HG03342 (cell line): ENCODE results near the gene PRM2.

ENCODE experiments used
- ATAC-seq: cut with Tn5 transposase; IDR thresholded peaks from one replicate; pipeline ENCODE4 v1.9.1; 2021; ENCODE audit warnings: mild to moderate bottlenecking, moderate library complexity; ENCODE audit not compliant: unreplicated experiment

The PRM2 gene

GRCh38 chr16:11250786-11251524, 25.3 kb downstream of the PRM2 start:
- ATAC-seq: no peak

DNA sequence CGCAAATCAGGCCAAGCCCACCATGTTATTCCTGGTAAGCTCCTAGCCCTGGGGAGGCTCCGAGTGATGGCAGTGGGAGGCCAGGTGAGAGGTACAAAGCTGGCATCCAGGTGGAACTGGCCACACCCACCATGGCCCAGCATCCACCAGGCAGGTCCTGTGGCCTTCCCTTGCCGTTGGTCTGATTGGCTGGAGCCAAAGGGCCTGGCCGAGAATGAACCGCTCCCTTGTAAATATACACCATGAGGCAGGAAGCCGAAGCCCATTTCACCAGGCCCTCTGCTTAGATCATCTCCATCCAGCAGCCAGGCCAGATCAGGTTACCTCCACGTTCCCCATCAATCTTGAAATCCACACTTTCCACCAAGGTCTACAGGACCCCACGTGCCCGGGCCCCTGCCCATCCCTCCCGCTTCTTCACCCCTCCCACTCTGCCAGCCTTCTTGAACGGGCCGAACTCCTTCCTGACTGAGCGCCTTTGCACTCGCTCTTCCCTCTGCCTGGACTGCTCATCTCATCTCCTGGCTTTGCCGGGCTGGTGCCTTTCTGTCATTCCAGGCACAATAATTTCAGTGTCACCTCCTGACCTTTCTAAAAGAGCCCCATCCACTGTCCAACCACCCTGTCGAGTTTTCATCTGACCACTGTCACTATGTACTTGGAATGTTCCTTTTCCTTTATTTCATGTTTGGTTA, 26.0 kb downstream of the PRM2 start:
- no peak for ATAC-seq

- ATAC-seq: no peak
These were observed 26.8 kb downstream of the PRM2 start for GRCh38 chr16:11249233-11250061.

DNA sequence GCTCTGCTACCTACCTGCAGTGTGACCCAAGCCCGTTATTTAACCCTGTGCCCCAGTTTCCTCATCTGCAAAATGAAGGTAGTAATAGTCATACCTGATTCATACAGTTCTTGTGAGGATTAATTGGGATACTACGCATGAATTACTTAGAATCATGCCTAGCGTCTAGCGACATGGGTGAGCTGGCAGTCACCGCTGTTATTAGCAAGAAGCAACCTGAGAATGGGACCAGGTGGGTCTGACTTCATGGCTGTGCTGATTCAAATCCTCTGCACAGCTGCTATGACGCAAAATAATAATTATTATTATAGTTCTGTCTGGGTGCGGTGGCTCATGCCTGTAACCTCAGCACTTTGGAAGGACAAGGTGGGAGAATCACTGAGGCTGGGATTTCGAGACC, 28.1 kb downstream of the PRM2 start:
- ATAC-seq: no peak

DNA sequence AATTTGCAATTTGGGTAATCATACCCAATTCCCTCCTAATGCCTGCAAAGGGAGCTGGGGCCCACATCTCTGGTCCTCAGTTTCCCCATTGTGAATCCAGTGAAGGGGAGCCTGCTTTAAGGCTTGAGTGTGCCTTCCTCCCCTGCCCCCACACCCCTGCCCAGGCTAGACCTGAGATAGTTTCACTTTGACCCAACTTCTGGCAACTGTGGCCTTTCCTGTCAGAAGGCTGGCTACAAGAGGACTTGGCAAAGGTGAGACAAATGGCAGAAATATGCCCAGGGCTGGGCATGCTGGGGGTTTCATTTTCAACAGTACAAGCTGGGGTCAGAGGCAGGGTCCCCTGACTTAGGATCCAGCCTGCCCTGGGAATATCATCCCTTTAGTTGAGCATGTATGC, 30.3 kb downstream of the PRM2 start:
- no peak for ATAC-seq

DNA sequence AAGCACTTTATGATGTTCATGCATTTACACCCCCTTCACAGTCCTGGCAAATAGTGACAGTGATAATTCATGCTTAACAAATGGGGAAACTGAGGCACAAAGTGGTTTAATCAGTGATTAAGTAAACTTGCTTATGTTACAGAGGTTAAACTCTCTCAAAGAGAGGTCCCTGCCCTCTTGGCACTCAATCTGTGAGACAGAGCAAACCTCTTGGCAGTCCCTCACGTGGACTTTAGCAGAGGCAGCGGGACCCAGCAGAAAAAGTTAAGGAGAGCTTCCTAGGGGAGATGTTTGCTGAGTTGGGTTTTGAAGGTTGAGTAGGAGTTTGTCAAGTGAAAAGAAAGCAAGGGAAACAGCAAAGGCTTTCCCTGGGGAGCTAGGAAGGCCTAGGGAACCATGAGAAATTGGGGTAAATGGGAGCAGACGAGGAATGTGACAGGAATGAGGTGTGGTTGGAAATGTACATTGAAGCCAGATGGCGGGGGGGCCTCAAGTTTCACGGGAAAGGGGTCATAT, 31.0 kb downstream of the PRM2 start:
- no peak for ATAC-seq

DNA sequence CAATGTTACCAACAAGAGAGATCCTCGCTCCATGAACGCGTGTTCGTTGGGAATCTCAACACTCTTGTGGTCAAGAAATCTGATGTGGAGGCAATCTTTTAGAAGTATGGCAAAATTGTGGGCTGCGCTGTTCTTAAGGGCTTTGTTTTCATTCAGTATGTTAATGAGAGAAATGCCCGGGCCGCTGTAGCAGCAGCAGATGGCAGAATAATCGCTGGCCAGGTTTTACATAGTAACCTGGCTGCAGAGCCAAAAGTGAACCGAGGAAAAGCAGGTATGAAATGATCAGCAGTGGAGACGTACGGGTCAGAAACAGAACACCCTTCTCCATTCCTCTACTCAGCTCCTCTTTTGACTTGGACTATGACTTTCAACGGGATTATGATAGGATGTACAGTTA, 33.6 kb downstream of the PRM2 start:
- ATAC-seq: no peak

DNA sequence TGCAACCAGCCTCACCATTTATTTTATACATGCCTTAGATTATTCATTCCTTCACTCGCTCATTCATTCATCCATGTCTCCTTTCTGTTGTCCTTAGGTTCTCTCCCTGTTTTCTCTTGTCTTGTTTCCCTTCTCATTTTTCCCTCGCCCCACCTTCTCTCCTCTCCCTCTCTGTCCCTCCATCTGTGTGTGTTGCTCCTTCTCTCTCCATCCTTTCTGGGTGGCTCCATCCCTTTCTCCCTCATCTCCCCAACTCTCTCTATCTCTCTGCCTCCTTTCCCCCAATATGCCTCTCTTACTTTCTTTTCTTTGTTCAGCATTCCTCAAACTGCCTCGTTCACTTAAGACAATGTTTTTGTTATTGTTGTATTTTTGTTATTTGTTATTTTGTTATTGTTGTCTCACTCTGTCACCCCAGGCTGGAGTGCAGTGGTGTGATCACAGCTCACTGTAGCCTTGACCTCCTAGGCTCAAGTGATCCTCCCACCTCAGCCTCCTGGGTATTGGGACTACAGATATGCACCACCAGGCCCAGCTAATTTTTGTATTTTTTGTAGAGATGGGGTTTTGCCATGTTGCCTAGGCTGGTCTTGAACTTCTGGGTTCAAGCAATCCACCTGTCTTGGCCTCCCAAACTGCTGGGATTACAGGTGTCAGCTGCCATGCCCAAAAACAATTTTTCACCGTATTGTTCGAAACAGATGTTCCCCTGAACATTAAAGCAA, 34.6 kb downstream of the PRM2 start:
- no peak for ATAC-seq

GRCh38 chr16:11240636-11241473, 35.4 kb downstream of the PRM2 start:
- ATAC-seq: no peak

GRCh38 chr16:11239644-11240632, 36.3 kb downstream of the PRM2 start:
- no peak for ATAC-seq

DNA sequence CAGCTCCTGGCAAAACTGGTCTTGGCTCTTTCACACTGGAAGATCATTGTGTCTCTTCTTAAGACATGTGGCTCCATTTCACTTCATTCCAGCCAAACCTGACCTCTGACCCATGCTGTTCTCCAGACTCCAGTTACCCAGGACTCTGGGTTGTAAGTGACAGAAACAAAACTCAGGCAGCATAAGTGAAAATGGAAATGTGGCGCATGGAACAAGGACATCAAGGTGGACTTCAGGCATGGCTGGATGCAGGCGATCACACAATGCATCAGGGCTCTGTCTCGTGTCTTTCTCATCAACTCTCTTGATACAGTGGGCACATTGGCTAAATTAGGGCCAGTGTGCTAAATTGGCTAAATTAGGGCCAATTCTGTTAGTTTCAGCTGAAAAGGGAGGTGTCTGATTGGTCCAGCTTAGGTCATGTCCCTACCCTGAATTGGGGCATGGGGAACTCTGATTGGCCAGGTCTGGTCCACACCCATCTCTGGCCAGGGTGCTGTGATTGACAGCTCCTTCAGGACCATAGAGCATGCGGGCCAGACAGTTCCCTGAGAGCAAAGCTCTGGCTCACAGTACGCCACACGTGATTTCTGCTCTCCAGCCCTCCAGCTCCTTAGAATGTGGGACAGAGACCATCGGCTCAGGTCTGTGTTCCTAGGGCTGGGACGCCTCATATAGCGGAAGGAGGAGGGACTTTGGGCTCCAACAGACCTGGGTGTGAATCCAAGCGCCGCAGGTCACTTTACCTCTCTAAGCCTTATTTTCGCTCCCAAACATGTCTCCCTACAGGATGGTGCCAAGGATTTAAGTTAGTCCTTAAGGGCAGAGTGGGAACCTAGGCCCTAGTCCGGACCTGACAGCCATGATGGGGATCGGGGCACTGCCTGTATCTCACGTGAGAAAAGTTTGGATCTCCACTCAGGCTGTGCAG, 37.7 kb downstream of the PRM2 start:
- ATAC-seq: no peak

- ATAC-seq: no peak
These were observed 39.6 kb downstream of the PRM2 start for GRCh38 chr16:11236461-11237254.

GRCh38 chr16:11235703-11235991, 40.6 kb downstream of the PRM2 start:
- ATAC-seq: no peak

- no peak for ATAC-seq
These were observed 41.2 kb downstream of the PRM2 start for GRCh38 chr16:11234884-11235702.

DNA sequence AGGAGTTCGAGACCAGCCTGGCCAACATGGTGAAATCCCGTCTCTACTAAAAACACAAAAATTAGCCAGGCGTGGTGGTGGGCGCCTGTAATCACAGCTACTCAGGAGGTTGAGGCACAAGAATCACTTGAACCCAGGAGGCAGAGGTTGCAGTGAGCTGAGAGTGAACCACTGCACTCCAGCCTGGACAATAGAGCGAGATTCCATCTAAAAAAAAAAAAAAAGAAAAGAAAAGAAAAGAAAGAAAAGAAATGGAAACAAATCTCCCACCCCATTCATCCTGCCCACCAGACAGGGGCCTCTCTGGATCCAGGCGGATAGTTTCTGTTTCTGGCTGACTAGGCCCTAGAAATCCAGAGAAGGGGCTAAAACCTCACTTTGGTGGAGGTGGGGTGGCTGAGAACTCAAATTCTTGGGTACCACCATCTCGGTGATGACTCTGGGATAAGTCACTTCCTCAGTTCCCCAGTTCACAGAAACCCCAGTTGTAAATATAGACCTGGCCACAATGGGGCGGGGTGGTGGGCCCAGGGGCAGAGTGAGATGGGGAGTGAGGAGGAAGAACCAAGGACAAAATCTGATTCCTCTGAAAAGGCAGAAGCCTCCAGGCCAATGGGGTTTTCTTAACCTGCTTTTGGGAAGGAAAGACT, 42.4 kb downstream of the PRM2 start:
- no peak for ATAC-seq
